ENCODE measurements around the gene ZNHIT1.

DNA sequence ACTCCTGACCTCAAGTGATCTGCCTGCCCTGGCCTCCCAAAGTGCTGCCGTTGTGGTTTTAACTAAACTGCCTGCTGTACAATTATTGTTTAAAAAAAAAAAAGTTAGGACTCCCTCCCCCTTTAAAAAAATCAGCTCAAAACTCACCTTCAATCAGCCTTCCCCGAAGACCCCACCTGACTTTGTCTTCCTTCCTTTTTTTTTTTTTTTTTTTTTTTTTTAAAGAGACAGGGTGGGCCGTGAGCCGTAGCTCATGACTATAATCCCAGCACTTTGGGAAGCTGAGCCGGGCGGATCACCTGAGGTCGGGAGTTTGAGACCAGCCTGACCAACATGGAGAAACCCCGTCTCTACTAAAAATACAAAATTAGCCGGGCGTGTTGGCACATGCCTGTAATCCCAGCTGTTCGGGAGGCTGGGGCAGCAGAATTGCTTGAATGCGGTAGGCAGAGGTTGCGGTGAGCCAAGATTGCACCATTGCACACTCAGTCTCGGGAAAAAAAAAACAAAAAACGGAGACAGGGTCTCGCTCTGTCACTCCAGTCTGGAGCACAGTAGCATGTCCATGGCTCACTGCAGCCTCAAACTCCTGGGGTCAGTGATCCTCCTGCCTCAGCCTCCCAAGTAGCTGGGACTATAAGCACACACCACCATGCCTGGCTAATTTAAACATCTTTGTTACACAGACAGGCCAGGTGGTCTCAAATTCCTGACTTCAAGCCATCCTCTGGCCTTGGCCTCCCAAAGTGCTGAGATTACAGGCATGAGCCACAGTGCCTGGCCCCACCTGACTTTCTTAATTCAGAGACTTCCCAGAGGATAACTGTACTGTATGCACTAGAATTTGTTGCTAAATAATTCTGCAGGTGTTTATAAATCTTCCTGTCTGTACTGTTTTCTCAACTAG lies 23.7 kb downstream of the ZNHIT1 start:
- TF ChIP-seq ZFP3 (CRISPR knock-in tag; IDR thresholded peaks at IDR 0.05): no peak
- TF ChIP-seq, protein P1, sequence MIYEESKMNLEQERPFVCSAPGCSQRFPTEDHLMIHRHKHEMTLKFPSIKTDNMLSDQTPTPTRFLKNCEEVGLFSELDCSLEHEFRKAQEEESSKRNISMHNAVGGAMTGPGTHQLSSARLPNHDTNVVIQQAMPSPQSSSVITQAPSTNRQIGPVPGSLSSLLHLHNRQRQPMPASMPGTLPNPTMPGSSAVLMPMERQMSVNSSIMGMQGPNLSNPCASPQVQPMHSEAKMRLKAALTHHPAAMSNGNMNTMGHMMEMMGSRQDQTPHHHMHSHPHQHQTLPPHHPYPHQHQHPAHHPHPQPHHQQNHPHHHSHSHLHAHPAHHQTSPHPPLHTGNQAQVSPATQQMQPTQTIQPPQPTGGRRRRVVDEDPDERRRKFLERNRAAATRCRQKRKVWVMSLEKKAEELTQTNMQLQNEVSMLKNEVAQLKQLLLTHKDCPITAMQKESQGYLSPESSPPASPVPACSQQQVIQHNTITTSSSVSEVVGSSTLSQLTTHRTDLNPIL (CRISPR knock-in tag; IDR thresholded peaks at IDR 0.05; ENCODE audit: low read depth): no peak
- no peak for TF ChIP-seq ARNTL (CRISPR knock-in tag; IDR thresholded peaks at IDR 0.05; ENCODE audit: borderline replicate concordance, low read depth)
- no peak for TF ChIP-seq RARB (CRISPR knock-in tag; IDR thresholded peaks at IDR 0.05)
- TF ChIP-seq SNAI2 (CRISPR knock-in tag; IDR thresholded peaks at IDR 0.05): no peak
- TF ChIP-seq, protein P2, sequence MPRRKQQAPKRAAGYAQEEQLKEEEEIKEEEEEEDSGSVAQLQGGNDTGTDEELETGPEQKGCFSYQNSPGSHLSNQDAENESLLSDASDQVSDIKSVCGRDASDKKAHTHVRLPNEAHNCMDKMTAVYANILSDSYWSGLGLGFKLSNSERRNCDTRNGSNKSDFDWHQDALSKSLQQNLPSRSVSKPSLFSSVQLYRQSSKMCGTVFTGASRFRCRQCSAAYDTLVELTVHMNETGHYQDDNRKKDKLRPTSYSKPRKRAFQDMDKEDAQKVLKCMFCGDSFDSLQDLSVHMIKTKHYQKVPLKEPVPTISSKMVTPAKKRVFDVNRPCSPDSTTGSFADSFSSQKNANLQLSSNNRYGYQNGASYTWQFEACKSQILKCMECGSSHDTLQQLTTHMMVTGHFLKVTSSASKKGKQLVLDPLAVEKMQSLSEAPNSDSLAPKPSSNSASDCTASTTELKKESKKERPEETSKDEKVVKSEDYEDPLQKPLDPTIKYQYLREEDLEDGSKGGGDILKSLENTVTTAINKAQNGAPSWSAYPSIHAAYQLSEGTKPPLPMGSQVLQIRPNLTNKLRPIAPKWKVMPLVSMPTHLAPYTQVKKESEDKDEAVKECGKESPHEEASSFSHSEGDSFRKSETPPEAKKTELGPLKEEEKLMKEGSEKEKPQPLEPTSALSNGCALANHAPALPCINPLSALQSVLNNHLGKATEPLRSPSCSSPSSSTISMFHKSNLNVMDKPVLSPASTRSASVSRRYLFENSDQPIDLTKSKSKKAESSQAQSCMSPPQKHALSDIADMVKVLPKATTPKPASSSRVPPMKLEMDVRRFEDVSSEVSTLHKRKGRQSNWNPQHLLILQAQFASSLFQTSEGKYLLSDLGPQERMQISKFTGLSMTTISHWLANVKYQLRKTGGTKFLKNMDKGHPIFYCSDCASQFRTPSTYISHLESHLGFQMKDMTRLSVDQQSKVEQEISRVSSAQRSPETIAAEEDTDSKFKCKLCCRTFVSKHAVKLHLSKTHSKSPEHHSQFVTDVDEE (CRISPR knock-in tag; IDR thresholded peaks at IDR 0.05): no peak
- no peak for TF ChIP-seq ZFP30 (CRISPR knock-in tag; IDR thresholded peaks at IDR 0.05)
- no peak for TF ChIP-seq ZNF8 (CRISPR knock-in tag; IDR thresholded peaks at IDR 0.05)
